SK-N-SH (cell line): Measurements from ENCODE around the gene SVIL. TPM values are rescaled to one million over a fixed set of nuclear protein-coding genes. Genes with fewer than 3 reads are reported as not detected.

Experiments used
- CTCF ChIA-PET: fragments of 300-600, 350-600 bp; formaldehyde crosslinking; extraction: SDS; loops from one replicate; lab custom pipeline; 2021; lab: Yijun Ruan, JAX
- POLR2A ChIA-PET: fragments of 350-600 bp; sonication (Branson Sonifier 250); formaldehyde crosslinking; extraction: SDS; loops from one replicate; lab custom pipeline; 2020; ENCODE audit warnings: antibody characterized with exemption, inconsistent platforms; lab: Yijun Ruan, JAX
- DNase-seq: peaks from one replicate; pipeline ENCODE4 v3.0.0; 2012
- H2AFZ ChIP-seq: fragments of 200-600 bp; sonication (generic); 2 replicates; pipeline ENCODE4 v1.8.1; 2016; ENCODE audit warnings: antibody characterized with exemption, mild to moderate bottlenecking, low read depth
- H3F3A ChIP-seq: fragments of 200-600 bp; sonication (generic); replicated peaks from 2 replicates; pipeline ENCODE3; 2016; ENCODE audit warnings: antibody characterized with exemption, mild to moderate bottlenecking; ENCODE audit not compliant: insufficient read depth
- H3K27ac ChIP-seq, 2 experiments: fragments of 200-500 bp in 1 of 2; fragments of 200-600 bp in 1 of 2; sonication (Bioruptor generic) in 1 of 2; sonication (generic), shearing (Covaris generic) in 1 of 2; 2 replicates each; pipeline versions ENCODE4 v1.5.1 to v1.6.1; 2014 to 2016; ENCODE audit warnings: low read depth in 2 of 2, inconsistent platforms in 1 of 2, low read length in 1 of 2, mild to moderate bottlenecking in 1 of 2, mixed read lengths in 1 of 2
- H3K27me3 ChIP-seq: fragments of 200-600 bp; sonication (generic), shearing (Covaris generic); 2 replicates; pipeline ENCODE4 v1.6.1; 2016; ENCODE audit warnings: mixed run types; ENCODE audit not compliant: insufficient read depth
- H3K36me3 ChIP-seq, 2 experiments: fragments of 200-500 bp in 1 of 2; fragments of 200-600 bp in 1 of 2; sonication (Bioruptor generic) in 1 of 2; sonication (generic) in 1 of 2; replicated peaks in 1 of 2; 2 replicates each; pipeline versions ENCODE3 to v1.5.1; 2014 to 2016; ENCODE audit warnings: low read length in 1 of 2, mild to moderate bottlenecking in 1 of 2; ENCODE audit not compliant: insufficient read depth in 2 of 2, control insufficient read depth in 1 of 2
- H3K4me1 ChIP-seq, 2 experiments: fragments of 200-500 bp in 1 of 2; fragments of 200-600 bp in 1 of 2; sonication (Bioruptor generic) in 1 of 2; sonication (generic), shearing (Covaris generic) in 1 of 2; 2 replicates each; pipeline versions ENCODE4 v1.5.1 to v1.6.1; 2014 to 2016; ENCODE audit warnings: low read depth in 1 of 2, low read length in 1 of 2, mixed run types in 1 of 2; ENCODE audit not compliant: insufficient read depth in 2 of 2, control insufficient read depth in 1 of 2
- H3K4me2 ChIP-seq: fragments of 200-600 bp; sonication (generic), shearing (Covaris generic); 2 replicates; pipeline ENCODE4 v1.6.1; 2017; ENCODE audit warnings: mixed run types
- H3K4me3 ChIP-seq, 2 experiments: fragments of 200-500 bp in 1 of 2; fragments of 200-600 bp in 1 of 2; sonication (Bioruptor generic) in 1 of 2; sonication (generic), shearing (Covaris generic) in 1 of 2; 2 replicates each; pipeline versions ENCODE4 v1.5.1 to v1.8.1; 2014 to 2016; ENCODE audit warnings: low read depth in 2 of 2, inconsistent platforms in 1 of 2, low read length in 1 of 2, mild to moderate bottlenecking in 1 of 2, mixed read lengths in 1 of 2, moderate library complexity in 1 of 2
- H3K79me2 ChIP-seq: fragments of 200-600 bp; sonication (generic); 2 replicates; pipeline ENCODE4 v1.8.1; 2017; ENCODE audit warnings: mild to moderate bottlenecking; ENCODE audit not compliant: insufficient read depth
- H3K9ac ChIP-seq: fragments of 200-600 bp; sonication (generic); 2 replicates; pipeline ENCODE4 v1.6.1; 2017; ENCODE audit warnings: mixed run types
- H3K9me2 ChIP-seq: fragments of 200-600 bp; sonication (generic); 2 replicates; pipeline ENCODE4 v1.6.1; 2017; ENCODE audit warnings: mixed run types
- H3K9me3 ChIP-seq: fragments of 200-600 bp; sonication (generic); 2 replicates; pipeline ENCODE4 v1.6.1; 2017; ENCODE audit warnings: mixed run types, mild to moderate bottlenecking, moderate library complexity
- H4K20me1 ChIP-seq: fragments of 200-600 bp; sonication (generic); 2 replicates; pipeline ENCODE4 v1.6.1; 2017; ENCODE audit warnings: mild to moderate bottlenecking, mixed run types; ENCODE audit not compliant: insufficient read depth
- CHD2 ChIP-seq: fragments of 150-350 bp; IDR thresholded peaks from 2 replicates; pipeline ENCODE4 v1.6.1; 2018; ENCODE audit warnings: low read length; ENCODE audit not compliant: partially characterized antibody
- CTCF ChIP-seq: fragments of 200-600 bp; sonication (generic); IDR thresholded peaks from 2 replicates; pipeline ENCODE4 v1.6.1; 2017; ENCODE audit warnings: antibody characterized with exemption, mild to moderate bottlenecking, moderate library complexity
- FOXM1 ChIP-seq: IDR thresholded peaks from 2 replicates; pipeline ENCODE4 v1.4.0; 2012; ENCODE audit warnings: low read depth, mild to moderate bottlenecking
- GABPA ChIP-seq: IDR thresholded peaks from 2 replicates; pipeline ENCODE4 v1.4.0; 2012; ENCODE audit warnings: low read depth, mild to moderate bottlenecking
- GATA2 ChIP-seq: sonication (generic); formaldehyde crosslinking; IDR thresholded peaks from 2 replicates; pipeline ENCODE4 v1.5.0; 2020; ENCODE audit warnings: mild to moderate bottlenecking, missing genetic modification reagents
- JUND ChIP-seq: IDR thresholded peaks from 2 replicates; pipeline ENCODE4 v1.4.0; 2012
- MEF2A ChIP-seq: IDR thresholded peaks from 2 replicates; pipeline ENCODE4 v1.4.0; 2012; ENCODE audit warnings: low read depth, borderline replicate concordance
- NFIC ChIP-seq: IDR thresholded peaks from 2 replicates; pipeline ENCODE4 v1.4.0; 2012; ENCODE audit warnings: borderline replicate concordance
- RAD21 ChIP-seq: IDR thresholded peaks from 2 replicates; pipeline ENCODE4 v1.6.1; 2012; ENCODE audit warnings: mild to moderate bottlenecking, low read length
- REST ChIP-seq: IDR thresholded peaks from 2 replicates; pipeline ENCODE4 v1.6.1; 2012; ENCODE audit warnings: mild to moderate bottlenecking, low read depth, low read length, moderate library complexity
- RFX5 ChIP-seq: IDR thresholded peaks from 2 replicates; pipeline ENCODE4 v1.6.1; 2012; ENCODE audit warnings: mild to moderate bottlenecking, improper control_type of control experiment, low read length
- SMC3 ChIP-seq: IDR thresholded peaks from 2 replicates; pipeline ENCODE4 v1.6.1; 2012; ENCODE audit warnings: low read depth, low read length, improper control_type of control experiment
- TAF1 ChIP-seq: IDR thresholded peaks from 2 replicates; pipeline ENCODE4 v1.6.1; 2012; ENCODE audit warnings: low read depth, mild to moderate bottlenecking, low read length, moderate library complexity, borderline replicate concordance
- TCF12 ChIP-seq: IDR thresholded peaks from 2 replicates; pipeline ENCODE4 v1.4.0; 2012
- TEAD4 ChIP-seq: IDR thresholded peaks from 2 replicates; pipeline ENCODE4 v1.4.0; 2012; ENCODE audit warnings: mild to moderate bottlenecking, borderline replicate concordance; ENCODE audit not compliant: insufficient read depth
- USF2 ChIP-seq: fragments of 150-350 bp; IDR thresholded peaks from 2 replicates; pipeline ENCODE4 v1.6.1; 2017; ENCODE audit warnings: antibody characterized with exemption, low read length, low read depth, borderline replicate concordance
- YY1 ChIP-seq: IDR thresholded peaks from 2 replicates; pipeline ENCODE4 v1.4.0; 2012; ENCODE audit warnings: low read depth, mild to moderate bottlenecking
- WGBS: methylation state at CpG from one replicate; pipeline ENCODE4 v1.1.6; 2017; ENCODE audit warnings: low lambda C conversion rate; 5-methylcytosine and 5-hydroxymethylcytosine counted together
- polyA plus RNA-seq, 3 experiments: library from polyadenylated mRNA; depleted of rRNA; stranded (reverse); fragments of >200 nt; gene quantifications; 2 replicates each; pipeline ENCODE4 v1.2.3, GENCODE V29; 2012

SVIL gene
- polyA plus RNA-seq, 1 of the 3 experiments (the other 2 are of a cell fraction), result 48.7 TPM

DNA sequence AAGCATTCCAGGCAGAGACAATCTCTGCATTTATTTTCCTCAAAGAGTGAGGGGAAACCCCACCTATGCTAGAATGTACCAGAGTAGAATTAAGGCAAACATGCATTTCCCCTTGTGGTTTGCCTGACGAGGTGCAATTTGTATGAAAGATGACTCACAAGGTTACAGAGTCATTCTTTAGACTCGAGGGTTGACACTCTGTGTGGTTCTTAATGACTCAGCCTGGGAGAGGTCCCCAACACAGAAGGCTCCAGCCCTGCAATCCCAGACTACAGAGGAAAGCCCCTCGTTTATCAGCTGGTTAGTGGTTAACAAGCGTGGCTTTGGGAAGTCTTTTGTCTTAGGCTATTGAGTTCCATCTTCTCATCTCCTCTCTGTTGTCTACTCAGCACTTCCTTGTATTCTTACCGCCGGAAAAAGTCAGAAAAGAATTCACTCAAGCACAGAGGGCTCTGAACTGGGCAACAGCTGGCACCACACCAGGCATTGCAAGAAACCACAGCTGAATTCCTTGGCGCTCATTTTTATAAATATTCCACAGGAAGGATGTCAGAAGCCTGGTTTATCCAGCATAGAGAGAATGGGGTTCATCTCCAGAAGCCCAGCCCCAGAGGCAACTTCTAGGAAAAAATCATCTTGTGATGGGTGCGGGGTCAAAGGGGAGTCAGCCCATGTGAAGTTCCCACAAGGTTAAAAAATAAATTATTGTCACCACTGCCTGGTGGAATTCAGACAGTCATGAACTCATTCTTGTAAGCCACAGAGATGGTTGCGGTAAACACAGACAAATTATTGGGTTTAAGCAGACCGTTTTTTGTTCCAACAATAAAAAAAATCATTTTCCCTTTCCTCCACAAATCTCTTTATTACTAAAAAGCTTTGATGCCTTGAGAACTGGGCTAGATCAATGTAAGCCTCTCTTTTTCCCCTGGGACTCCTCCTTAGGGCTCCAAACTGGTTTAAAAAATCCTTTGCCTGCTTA is 24.5 kb upstream of the SVIL start (continued):
- TF ChIP-seq GABPA (no peak; the same call in 1 of the 2 replicates), TAF1 (no peak)

DNA sequence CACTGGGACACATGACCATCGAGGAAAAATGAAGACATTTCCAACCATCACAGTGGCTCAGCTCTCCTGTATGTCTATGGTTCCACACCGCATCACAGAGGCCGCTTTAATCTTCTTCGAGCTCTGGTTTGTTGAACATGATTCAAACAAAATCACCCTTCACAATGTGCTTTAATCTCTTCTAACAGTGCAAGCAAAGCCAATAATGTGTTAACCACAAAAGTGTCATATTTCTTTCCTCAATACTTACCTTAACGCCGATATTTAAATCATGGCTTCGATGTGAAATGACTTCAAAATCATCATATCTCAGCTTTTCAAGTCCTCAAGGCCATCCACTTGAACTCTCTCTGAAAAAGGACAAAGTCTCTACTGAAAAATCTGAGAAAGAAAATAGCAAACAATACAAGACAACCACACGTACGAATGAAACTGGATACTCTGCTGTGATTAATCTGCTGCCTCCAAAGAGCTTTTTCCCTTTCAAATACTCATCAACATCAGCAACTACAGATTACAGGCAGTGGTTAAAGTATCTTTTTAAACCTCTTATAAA is 23.0 kb upstream of the SVIL start:
- no peak for DNase-seq
- Histone ChIP-seq H3K9ac (no peak overlapping the region), H4K20me1 (no peaks in the 10 kb centered on the region; the same call in 1 of the 2 replicates), H3K4me2 (0 out of 2 replicates have a peak overlapping the region, but pooled peaks have one; percentile 45), H3F3A (peaks cover 28% of the 10 kb centered on the region), H3K79me2 (peaks cover 56% of the 10 kb centered on the region), H3K27me3 (no peaks in the 10 kb centered on the region), H3K4me3 (no peak overlapping the region), H3K9me3 (peaks cover 8% of the 10 kb centered on the region; the same call in 1 of the 2 replicates), H3K36me3 (peaks cover 3 to 53% of the 10 kb centered on the region in 2 experiments), H3K4me1 (peaks cover 2 to 37% of the 10 kb centered on the region in 2 experiments; a peak in 3 of 4 replicates), H2AFZ (no peak overlapping the region), H3K9me2 (no peaks in the 10 kb centered on the region), H3K27ac (peak overlapping the region; percentile 56 to 99; a peak in 3 of 4 replicates)
- WGBS, result 77% methylated on average over 9 of the region's 9 CpGs
- ChIA-PET POLR2A (no interaction called here), CTCF (interaction anchor here (1.1 to 1.7 kb wide), 2 partner anchors 11 to 79 kb away, joined by 4 to 5 read pairs; no protein-coding TSS in a partner anchor)
- TF ChIP-seq TCF12 (no peak), USF2 (no peak), CHD2 (no peak), TAF1 (no peak), JUND (no peak), NFIC (no peak), TEAD4 (no peak), RFX5 (no peak), RAD21 (no peak), GATA2 (CRISPR knock-in tag) (no peak), REST (no peak), SMC3 (no peak), YY1 (no peak), MEF2A (no peak), FOXM1 (no peak), CTCF (no peak)
